Stomach smooth muscle (tissue), 2 donors: Measurements from ENCODE around the gene GNAL.

Source experiments
- H3K27ac ChIP-seq: one replicate; pipeline ENCODE4 v1.7.0; 2013; ENCODE audit warnings: mild to moderate bottlenecking, low read length, inconsistent platforms
- H3K27me3 ChIP-seq, 2 donors: one replicate each; pipeline ENCODE4 v1.7.0; 2013; ENCODE audit warnings: low read length in 2 of 2; ENCODE audit not compliant: insufficient read depth in 2 of 2, control insufficient read depth in 1 of 2
- H3K36me3 ChIP-seq, 2 donors: one replicate each; pipeline ENCODE4 v1.7.0; 2013; ENCODE audit warnings: low read length in 2 of 2; ENCODE audit not compliant: control insufficient read depth in 2 of 2, insufficient read depth in 2 of 2
- H3K4me1 ChIP-seq: one replicate; pipeline ENCODE4 v1.7.0; 2013; ENCODE audit warnings: low read length; ENCODE audit not compliant: control insufficient read depth, insufficient read depth
- H3K4me3 ChIP-seq, 2 donors: one replicate each; pipeline ENCODE4 v1.7.0; 2013; ENCODE audit warnings: low read length in 2 of 2
- H3K9ac ChIP-seq, 2 donors: one replicate each; pipeline ENCODE4 v1.7.0; 2013; ENCODE audit warnings: low read length in 2 of 2, mild to moderate bottlenecking in 1 of 2
- H3K9me3 ChIP-seq, 2 donors: one replicate each; pipeline ENCODE4 v1.7.0; 2013; ENCODE audit warnings: low read length in 2 of 2; ENCODE audit not compliant: control insufficient read depth in 2 of 2
- donor health status: healthy.
- donor health status: Pancreatic carcinoma.

Gene GNAL

GRCh38 chr18:11719621-11720020, 30.6 kb downstream of the GNAL start:
- Histone ChIP-seq H3K4me1 (no peaks in the 10 kb centered on the region), H3K27ac (no peak overlapping the region), H3K27me3 (no peaks in the 10 kb centered on the region), H3K4me3 (no peak overlapping the region), H3K36me3 (no peaks in the 10 kb centered on the region), H3K9ac (no peak overlapping the region), H3K9me3 (no peaks in the 10 kb centered on the region)

- no peak overlapping the region for H3K4me3 ChIP-seq
- no peaks in the 10 kb centered on the region for H3K9me3 ChIP-seq
- no peak overlapping the region for H3K9ac ChIP-seq
- no peaks in the 10 kb centered on the region for H3K4me1 ChIP-seq
- H3K36me3 ChIP-seq, result no peaks in the 10 kb centered on the region
- H3K27me3 ChIP-seq, result no peaks in the 10 kb centered on the region
- H3K27ac ChIP-seq, result no peak overlapping the region
Measured at GRCh38 chr18:11721720-11722119, 32.7 kb downstream of the GNAL start.

GRCh38 chr18:11724781-11725180, 35.7 kb downstream of the GNAL start:
- no peak overlapping the region for H3K9ac ChIP-seq
- no peaks in the 10 kb centered on the region for H3K27me3 ChIP-seq
- no peak overlapping the region for H3K4me3 ChIP-seq
- H3K36me3 ChIP-seq, result no peaks in the 10 kb centered on the region
- H3K9me3 ChIP-seq, result no peaks in the 10 kb centered on the region
- no peak overlapping the region for H3K27ac ChIP-seq
- no peaks in the 10 kb centered on the region for H3K4me1 ChIP-seq

- no peaks in the 10 kb centered on the region for H3K27me3 ChIP-seq
- no peaks in the 10 kb centered on the region for H3K4me1 ChIP-seq
- no peak overlapping the region for H3K27ac ChIP-seq
- H3K9ac ChIP-seq, result no peak overlapping the region
- H3K4me3 ChIP-seq, result no peak overlapping the region
- H3K36me3 ChIP-seq, result no peaks in the 10 kb centered on the region
- H3K9me3 ChIP-seq, result no peaks in the 10 kb centered on the region
Measured at GRCh38 chr18:11726556-11726955, 37.5 kb downstream of the GNAL start.

GRCh38 chr18:11728249-11728648, 39.2 kb downstream of the GNAL start:
- Histone ChIP-seq H3K27ac (no peak overlapping the region), H3K4me3 (no peak overlapping the region), H3K4me1 (no peaks in the 10 kb centered on the region), H3K9me3 (no peaks in the 10 kb centered on the region), H3K27me3 (no peaks in the 10 kb centered on the region), H3K36me3 (no peaks in the 10 kb centered on the region), H3K9ac (no peak overlapping the region)

GRCh38 chr18:11729556-11729955, 40.5 kb downstream of the GNAL start:
- Histone ChIP-seq H3K27ac (no peak overlapping the region), H3K36me3 (no peaks in the 10 kb centered on the region), H3K9ac (no peak overlapping the region), H3K4me3 (no peak overlapping the region), H3K27me3 (no peaks in the 10 kb centered on the region), H3K4me1 (no peaks in the 10 kb centered on the region), H3K9me3 (no peaks in the 10 kb centered on the region)

- peak overlapping the region in 1 of 2 donors; percentile 55 for H3K9ac ChIP-seq
- no peaks in the 10 kb centered on the region for H3K36me3 ChIP-seq
- H3K4me1 ChIP-seq, result no peaks in the 10 kb centered on the region
- no peak overlapping the region for H3K27ac ChIP-seq
- no peaks in the 10 kb centered on the region for H3K9me3 ChIP-seq
- peak overlapping the region; percentile 58 to 68 for H3K4me3 ChIP-seq
- no peaks in the 10 kb centered on the region for H3K27me3 ChIP-seq
Measured at GRCh38 chr18:11733031-11733430, 44.0 kb downstream of the GNAL start.

GRCh38 chr18:11736656-11737055, 47.6 kb downstream of the GNAL start:
- Histone ChIP-seq H3K36me3 (no peaks in the 10 kb centered on the region), H3K4me3 (no peak overlapping the region), H3K9me3 (no peaks in the 10 kb centered on the region), H3K9ac (no peak overlapping the region), H3K27ac (no peak overlapping the region), H3K4me1 (no peaks in the 10 kb centered on the region), H3K27me3 (no peaks in the 10 kb centered on the region)

- Histone ChIP-seq H3K9ac (no peak overlapping the region), H3K4me3 (no peak overlapping the region), H3K27me3 (no peaks in the 10 kb centered on the region), H3K36me3 (no peaks in the 10 kb centered on the region), H3K27ac (no peak overlapping the region), H3K9me3 (no peaks in the 10 kb centered on the region), H3K4me1 (no peaks in the 10 kb centered on the region)
Measured at GRCh38 chr18:11739893-11740292, 50.8 kb downstream of the GNAL start.

GRCh38 chr18:11740461-11740860, 51.4 kb downstream of the GNAL start:
- Histone ChIP-seq H3K9me3 (no peaks in the 10 kb centered on the region), H3K27ac (no peak overlapping the region)

GRCh38 chr18:11741505-11742145, 52.6 kb downstream of the GNAL start:
- Histone ChIP-seq H3K27me3 (peaks cover 2 to 4% of the 10 kb centered on the region in 2 donors), H3K36me3 (no peaks in the 10 kb centered on the region), H3K4me1 (no peaks in the 10 kb centered on the region), H3K27ac (no peak overlapping the region), H3K9me3 (no peaks in the 10 kb centered on the region), H3K4me3 (no peak overlapping the region), H3K9ac (no peak overlapping the region)

More at GRCh38 chr18:11740461-11740860, 51.4 kb downstream of the GNAL start:
- H3K27me3 ChIP-seq, result no peaks in the 10 kb centered on the region
- H3K36me3 ChIP-seq, result no peaks in the 10 kb centered on the region
- H3K9ac ChIP-seq, result no peak overlapping the region
- H3K4me1 ChIP-seq, result no peaks in the 10 kb centered on the region
- no peak overlapping the region for H3K4me3 ChIP-seq
